Measurements from ENCODE around the gene GPR142. TPM values are rescaled to one million over a fixed set of nuclear protein-coding genes. Genes with fewer than 3 reads are reported as not detected.
A peak's percentile ranks its signal among the peaks of the same experiment; 100 is the strongest.
"Not testable (repeated sequence)": the region's sequence is repeated elsewhere in the genome, so short reads cannot be mapped to it uniquely, and the experiment has no call there.

The GPR142 gene
- total RNA-seq, 1 experiment from 2014 or later = not detected

DNA sequence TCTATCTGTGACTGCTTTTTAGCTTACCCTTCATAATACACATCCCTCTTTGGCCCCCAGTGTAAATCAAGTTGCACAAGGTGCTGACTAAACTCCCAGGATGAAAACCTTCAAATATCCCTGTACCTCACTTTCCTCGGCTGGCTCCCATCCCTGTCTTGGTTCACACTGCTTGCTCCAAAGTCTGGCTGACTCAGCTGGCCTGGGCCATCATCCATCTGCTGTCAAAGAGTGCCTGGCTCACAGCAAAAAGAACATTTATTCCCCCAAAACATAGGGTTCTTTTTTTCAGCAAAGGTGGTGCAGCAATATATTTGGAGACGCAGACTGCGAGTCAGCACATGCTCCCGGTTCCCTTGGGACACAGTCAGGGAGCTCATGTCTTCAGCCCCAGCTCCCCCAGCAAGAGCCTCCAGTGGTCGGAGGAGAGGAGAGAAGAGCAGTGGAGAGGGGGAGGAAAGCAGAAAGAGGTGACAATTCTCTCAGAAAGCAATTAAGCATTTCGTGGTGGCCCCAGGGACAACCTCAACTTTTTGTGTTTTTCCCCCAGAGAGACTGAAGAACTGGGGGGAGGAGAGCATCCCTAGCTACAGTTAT, 26.1 kb downstream of the GPR142 start:
- no peak for DNase-seq (ENCODE audit: low read depth)

DNA sequence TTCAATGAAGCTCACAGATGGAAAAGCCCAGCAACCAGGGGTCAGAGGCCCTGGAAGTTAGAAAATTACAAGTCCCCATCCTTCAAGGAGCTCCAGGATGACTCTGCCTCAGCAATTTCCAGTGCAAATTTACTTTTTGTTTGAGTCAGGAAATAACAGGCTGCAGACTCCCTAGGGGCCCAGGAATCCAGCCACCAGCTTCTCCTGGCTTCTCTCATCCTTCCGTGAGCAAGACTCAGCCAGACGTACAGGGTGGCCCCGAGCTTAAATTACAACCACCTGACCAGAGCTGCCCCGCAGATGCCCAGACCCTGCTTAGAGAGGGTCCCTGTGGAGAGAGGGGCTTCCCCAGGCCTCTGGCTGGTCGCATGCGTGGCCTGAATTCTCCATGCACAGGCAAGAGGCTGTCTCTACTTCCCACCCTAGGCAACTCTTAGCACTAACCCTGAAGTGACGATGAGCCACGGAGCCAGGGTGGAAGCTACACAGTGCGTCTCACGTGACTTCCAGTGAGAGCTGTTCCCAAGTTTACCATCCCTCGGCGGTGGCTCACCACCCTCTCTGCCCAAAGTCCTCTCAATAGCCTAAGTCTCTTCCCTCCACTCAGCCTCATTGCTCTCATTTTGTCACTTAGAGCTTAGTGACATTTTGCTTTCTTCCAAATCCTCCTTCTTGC, 27.1 kb downstream of the GPR142 start:
- no peak for DNase-seq (ENCODE audit: low read depth)

DNA sequence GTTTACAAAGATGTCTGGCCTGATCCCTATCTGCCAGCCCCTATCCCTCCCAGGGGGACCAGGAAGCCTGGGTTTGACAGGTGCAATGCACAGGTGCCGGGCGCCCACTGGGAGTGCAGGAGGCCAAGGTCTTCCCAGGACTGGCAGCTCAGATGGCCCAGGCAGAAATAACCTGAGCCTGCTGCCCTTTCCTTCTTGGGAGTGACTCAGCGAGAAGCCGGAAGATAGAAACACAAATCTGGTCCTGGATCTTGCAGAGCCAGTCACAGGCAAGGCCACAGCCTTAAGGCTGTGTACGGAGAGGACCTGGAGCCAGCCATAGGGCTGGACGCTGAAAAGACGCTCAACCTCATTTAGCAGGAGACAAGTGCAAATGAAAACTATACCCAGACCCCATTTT, 27.7 kb downstream of the GPR142 start:
- DNase-seq (ENCODE audit: low read depth) = no peak

DNA sequence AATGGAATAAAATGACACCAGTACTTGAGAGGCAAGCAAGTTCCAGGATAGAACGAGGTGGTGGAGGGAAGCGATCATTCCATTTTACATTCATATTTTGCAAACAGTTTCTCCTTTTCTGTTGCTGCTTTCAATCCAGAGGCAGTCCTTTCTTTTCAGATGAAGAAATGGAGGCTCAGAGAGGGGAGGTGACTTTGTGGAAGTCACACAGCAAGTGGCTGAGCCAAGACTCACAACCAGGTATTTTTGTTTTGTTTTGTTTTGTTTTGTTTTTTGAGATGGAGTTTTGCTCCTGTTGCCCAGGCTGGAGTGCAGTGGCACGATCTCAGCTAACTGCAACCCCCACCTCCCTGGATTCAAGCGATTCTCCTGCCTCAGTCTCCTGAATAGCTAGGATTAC, 29.3 kb downstream of the GPR142 start:
- no peak for DNase-seq (ENCODE audit: low read depth)

DNA sequence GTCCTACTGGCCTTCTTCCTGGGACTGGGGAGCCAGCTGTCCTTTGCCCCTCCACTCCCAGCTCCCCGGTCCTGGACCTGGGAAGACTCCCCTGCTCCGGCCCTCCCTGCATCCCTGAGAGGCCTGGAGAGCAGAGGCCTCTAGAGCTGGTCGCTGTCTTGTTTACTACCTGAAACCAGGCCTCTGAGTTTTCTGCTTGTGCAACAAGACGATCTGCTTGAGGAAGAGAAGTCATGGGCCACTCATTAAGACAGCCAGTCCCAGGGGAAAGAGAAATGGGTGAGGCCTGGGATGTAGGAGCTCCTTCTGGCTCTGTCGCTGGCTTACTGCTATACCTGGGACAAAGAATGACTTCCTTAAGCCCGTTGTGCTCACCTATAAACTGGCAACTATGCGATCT, 34.7 kb downstream of the GPR142 start:
- no peak for DNase-seq (ENCODE audit: low read depth)

DNA sequence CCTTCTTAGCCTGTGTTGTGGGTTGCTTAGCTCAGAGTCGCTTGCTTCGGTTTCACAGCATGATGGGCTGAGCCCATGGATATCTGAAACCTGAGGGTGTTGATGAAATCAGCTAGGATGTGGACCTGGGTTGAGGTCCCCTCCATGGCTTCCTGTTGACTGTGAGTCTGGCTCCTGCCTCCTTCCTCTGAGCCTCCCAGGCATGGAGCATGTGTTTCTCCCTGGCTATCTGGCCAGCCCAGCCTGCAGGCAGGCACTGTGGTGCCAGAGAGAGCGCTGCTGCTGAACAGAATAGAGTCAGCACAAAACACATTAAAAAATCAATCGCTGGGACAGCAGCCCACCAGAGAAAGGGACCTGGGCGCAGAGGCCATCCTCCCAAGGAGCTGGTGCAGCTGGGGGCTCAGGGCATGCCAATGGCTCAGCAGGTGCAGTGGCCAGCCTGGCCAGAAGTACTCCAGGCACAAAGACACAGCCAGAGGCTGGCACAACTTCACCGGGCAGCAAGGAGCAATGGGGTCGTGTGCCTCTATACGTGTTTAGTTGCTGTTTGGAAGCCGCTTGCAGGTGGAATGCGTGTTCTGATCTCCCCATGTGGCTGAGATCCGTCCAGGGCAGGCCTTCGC, 36.3 kb downstream of the GPR142 start:
- no peak for DNase-seq (ENCODE audit: low read depth)

DNA sequence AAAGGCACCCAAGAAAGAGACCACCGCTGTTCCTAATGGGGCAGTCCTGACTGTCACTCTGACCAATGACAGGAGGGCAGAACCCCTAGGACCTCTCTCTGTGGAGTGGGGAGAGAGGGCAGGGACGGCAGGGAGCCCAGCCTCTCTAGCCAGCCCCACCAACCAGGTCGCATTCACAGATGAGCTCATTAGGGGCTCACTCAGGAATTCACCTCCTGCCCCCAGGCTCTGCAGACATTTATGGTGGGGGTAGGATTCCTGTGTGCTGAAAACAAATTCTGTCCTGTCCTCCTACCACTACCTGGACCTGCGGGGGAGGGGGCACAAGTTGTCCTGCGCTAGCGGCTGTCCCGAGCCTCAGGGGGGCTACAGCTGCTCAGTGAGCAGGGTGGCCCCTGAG, 36.9 kb downstream of the GPR142 start:
- no peak for DNase-seq (ENCODE audit: low read depth)

DNA sequence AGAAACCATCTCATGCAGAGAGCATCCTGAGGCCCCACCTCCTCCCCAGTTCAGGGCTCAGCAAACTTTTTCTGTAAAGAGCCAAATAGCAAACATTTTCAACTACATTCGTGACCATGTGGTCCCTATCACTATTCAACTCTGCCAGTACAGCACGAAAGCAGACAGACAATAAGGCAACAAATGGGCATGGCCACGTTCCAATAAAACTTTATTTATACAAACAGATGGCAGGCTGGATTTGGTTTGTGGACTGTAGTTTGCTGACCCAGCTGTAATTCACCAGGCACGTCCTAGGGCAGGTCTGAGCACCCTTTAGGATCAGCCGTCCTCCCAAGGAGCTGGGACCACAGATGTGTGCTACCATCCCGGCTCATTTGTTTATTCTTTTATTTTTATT, 37.5 kb downstream of the GPR142 start:
- no peak for DNase-seq (ENCODE audit: low read depth)

DNA sequence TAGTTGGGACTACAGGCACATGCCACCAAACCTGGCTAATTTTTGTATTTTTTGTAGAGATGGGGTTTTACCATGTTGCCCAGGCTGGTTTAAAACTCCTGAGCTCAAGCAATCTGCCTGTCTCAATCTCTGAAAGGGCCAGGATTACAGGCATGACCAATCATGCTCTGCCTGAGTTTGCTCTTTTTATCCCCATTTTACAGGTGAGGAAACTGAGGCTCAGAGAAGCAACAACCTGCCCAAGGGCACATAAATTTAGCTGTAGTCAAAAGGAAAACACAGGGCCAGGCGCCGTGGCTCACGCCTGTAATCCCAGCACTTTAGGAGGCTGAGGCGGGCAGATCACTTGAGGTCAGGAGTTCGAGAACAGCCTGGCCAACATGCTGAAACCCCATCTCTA, 38.0 kb downstream of the GPR142 start:
- DNase-seq (ENCODE audit: low read depth) = not testable (repeated sequence)

DNA sequence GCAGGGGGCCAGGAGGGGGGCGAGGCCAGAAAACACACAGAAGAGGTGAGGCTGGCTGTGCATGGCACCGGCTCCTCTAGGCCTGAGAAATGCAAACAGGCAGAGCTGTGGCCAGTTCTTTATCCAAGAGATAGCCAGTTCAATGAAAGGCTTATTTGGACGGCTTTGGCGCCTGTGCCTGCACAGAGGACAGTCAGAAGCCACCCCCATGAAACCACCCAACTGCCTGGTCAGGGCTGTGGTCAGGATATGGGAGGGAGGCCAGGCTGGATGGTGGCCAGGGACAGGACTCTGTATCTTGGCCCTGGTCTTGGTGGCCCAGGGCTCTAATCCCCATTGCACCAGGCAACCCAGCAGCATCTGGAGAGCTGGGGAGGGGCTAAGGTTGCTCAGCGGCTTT, 40.1 kb downstream of the GPR142 start:
- DNase-seq (ENCODE audit: low read depth) = no peak

DNA sequence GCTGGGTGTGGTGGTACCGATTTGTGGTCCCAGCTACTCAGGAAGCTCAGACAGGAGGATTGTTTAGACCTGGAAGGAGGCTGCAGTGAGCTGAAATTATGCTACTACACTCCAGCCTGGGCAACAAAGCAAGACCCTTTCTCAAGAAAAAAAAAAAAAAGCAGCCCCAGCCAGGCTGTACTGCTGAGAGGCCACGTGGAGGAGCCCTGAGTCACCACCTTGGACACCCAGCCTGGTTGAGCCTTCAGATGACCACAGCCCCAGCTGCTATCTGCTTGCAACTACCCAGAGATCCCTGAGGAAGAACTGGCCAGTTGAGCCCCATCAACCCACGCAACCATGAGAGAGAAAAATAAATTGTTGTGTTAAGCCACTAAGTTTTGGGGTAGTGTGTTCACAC, 41.0 kb downstream of the GPR142 start:
- DNase-seq (ENCODE audit: low read depth) = peak; percentile 24

DNA sequence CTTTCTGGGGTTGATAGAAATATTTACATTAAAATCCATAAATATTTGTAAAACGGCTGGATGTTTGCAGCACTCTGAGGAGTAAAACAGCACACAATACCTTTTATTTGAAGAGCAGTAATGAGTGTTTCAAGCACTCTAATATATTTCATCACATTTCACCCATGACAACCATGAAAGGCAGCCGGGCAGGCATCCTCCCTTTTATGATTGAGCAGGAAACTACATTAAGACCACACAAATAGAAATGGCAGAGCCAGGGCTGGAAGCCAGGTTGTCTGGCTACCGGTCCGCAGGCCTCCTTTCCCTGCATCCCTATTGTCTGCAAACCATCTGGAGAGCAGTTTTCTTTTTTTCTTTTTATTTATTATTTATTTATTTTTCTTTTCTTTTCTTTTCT, 41.5 kb downstream of the GPR142 start:
- no peak for DNase-seq (ENCODE audit: low read depth)

DNA sequence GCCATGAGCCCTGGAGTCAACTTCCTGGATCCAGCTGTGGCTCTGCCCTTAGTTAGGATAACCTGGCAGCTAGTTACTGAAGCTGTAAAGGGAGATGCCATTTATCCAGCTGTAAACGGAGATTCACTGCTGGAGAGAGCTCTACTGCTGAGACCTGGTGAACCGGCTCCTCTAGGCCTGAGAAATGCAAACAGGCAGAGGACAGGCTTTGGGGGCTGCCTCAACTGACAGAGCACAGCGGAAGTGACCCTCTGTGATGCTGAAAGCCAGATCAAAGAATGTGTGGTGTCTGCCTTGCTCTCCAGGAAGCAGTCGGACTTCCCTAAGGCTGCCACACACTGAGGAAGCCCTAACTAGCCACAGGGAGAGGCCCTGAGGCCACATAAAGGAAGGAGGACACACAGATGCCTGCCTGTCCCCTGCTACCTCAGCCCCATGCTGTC, 42.7 kb downstream of the GPR142 start:
- DNase-seq (ENCODE audit: low read depth) = no peak

DNA sequence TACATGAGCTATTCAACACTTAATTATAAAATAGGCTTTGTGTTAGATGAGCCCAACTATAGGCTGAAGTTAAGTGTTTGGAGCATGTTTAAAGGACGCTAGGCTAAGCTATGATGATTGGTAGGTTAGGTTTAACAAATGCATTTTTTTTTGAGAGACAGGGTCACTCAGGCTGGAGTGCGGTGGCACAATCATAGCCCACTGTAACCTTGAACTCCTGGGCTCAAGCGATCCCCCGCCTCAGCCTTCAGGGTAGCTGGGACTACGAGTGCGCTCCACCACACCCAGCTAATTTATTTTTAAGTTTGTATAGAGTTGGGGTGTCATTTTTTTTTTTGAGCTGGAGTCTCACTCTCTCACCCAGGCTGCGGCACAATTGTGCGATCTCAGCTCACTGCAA, 45.3 kb downstream of the GPR142 start:
- DNase-seq (ENCODE audit: low read depth) = no peak

DNA sequence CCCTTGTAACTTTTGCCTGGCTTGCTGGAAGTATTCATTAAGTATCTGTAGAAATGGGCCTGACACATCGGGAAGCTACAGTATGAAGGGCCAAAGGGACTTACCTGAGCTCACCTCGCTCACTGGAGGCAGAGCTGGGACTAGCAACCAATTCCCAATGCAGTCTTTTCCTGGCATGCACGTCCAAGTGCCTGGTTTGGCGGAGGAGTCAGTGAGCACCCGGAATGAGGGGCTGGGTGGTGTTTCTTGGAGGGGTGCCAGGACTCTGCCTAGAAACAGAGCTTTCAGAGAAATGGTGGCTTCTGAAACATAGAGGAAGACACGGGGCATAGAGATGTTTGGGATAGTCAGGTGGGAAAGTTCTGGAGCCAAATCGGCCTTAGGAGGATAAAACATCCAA, 46.2 kb downstream of the GPR142 start:
- DNase-seq (ENCODE audit: low read depth) = no peak

DNA sequence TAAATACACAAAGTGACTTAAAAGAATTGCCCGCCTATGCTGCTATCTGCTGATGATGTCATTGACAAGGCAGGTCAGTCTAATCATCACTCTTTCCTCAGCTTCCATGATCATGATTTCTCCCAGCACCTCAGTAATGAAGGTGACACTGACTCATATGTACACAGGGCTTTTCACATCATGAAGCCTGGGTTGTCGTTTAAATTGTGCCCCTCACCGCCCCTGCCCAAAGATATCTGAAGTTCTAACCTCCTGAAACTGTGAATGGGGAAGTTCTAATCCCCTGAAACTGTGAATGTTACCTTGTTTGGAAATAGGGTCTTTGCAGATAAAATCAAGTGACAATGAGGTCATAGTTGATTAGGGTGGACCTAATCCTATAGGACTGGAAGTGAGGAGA, 47.2 kb downstream of the GPR142 start:
- no peak for DNase-seq (ENCODE audit: low read depth)

DNA sequence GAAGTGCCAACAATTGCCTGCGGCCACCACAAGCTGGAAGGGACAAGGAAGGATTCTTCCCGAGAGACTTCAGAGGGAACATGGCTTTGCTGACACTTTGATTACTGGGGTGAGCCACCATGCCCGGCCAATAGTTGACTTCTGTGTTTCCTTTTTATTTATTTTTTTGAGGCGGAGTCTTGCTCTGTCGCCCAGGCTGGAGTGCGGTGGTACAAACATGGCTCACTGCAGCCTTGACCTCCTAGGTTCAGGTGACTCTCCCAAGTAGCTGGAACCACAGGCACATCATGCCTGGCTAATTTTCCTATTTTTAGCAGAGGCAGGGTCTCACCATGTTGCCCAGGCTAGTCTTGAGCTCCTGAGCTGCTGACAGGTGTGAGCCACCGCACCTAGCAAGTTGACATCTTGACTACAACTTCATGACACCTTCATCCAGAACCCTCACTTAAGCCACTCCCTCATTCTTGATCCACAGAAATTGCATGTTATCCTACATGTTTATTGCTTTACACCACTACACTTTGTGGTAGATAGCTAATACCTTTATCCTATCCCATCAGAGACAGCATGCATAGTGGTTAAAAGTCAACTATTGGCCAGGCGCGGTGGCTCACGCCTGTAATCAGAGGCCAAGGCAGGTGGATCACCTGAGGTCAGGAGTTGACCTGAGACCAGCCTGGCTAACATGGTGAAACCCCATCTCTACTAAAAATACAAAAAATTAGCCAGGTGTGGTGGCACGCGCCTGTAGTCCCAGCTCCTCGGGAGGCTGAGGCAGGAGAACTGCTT, 48.5 kb downstream of the GPR142 start:
- no peak for DNase-seq (ENCODE audit: low read depth)

DNA sequence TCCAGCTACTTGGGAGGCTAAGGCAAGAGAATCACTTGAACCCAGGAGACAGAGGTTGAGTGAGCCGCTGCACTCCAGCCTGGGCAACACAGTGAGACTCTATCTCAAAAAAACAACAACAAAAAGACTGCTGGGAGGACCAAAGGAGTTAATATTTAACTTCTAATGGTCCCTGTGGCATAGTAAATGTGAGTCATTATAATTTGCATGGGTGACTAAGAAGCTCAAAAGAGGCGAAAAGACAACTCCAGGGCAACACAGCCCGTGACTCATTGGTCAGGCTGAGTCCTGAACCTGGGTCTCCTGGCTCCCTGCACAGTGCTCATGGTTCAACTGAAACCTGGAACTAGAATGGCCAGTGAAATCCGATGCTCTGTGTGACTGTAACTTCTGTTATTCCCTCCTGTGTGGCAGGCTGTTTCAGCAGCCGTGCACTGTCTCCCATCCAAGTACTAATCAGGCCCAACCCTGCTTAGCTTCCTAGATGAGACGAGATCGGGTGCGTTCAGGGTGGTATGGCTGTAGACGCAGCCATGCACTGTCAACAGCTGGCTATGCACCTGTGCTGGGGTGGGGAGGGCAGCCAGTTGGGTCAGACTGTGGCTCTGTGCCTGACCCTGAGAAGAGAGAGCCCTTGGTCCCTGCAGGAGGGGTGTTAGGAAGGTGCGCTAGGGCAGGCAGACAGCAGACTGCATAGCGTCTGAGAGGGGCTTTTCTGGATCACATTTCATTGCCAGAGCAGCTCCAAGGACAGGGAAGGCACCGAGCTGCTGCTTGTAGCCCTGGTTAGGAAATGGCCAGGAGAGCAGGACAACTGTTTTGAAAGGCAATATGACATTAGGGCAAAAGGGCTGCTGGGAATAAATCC, 50.1 kb downstream of the GPR142 start:
- DNase-seq (ENCODE audit: low read depth) = peak; percentile 66

DNA sequence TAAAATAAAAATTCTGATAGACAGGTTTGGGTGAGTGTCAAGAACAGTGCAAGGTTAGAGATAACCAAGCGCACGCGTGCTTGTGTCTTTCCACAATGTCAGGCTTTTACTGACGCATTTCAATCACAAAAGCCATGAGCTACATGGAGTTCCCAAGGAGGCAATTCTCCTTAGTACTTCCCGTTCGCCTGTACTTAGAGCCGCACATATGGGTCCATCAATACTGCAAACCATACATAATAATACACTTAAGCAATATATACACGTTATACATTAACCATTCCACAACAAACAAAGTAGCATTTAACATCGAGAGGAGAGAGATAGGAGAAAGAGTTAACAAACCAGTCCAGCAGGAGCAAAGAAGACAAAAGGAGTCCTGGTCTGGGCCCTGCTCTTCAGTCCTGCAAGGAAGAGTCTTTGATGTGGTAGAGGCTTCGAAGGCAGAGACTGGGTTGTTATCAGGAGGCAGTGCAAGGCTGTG, 52.7 kb downstream of the GPR142 start:
- DNase-seq (ENCODE audit: low read depth) = no peak
